ENCODE measurements around the gene CCSER2.
"Not testable (repeated sequence)": the region's sequence is repeated elsewhere in the genome, so short reads cannot be mapped to it uniquely, and the experiment has no call there.

Gene CCSER2

DNA sequence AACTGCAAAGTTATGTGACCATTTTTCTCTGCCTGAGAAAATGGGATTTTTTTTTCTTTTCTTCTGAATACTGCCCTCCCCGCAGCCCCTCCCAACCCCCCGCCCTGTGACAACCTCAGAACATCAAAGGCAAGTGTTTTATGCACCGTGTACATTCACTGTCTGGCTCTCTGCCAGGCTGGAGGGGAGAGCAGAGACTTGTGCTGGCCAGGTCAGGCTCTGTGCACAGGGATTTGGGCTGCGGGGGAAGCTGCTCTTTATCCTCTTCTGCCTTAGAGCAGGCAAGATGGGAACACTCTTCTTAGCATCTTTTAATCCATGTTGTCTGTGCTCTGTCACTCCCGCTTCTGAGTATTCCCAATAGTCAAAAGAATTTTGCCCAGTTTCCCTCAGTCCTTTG lies 195.1 kb downstream of the CCSER2 start:
- TF ChIP-seq, protein P1, sequence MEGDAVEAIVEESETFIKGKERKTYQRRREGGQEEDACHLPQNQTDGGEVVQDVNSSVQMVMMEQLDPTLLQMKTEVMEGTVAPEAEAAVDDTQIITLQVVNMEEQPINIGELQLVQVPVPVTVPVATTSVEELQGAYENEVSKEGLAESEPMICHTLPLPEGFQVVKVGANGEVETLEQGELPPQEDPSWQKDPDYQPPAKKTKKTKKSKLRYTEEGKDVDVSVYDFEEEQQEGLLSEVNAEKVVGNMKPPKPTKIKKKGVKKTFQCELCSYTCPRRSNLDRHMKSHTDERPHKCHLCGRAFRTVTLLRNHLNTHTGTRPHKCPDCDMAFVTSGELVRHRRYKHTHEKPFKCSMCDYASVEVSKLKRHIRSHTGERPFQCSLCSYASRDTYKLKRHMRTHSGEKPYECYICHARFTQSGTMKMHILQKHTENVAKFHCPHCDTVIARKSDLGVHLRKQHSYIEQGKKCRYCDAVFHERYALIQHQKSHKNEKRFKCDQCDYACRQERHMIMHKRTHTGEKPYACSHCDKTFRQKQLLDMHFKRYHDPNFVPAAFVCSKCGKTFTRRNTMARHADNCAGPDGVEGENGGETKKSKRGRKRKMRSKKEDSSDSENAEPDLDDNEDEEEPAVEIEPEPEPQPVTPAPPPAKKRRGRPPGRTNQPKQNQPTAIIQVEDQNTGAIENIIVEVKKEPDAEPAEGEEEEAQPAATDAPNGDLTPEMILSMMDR (IDR thresholded peaks at IDR 0.05) = no peak
- TF ChIP-seq ZFX (IDR thresholded peaks at IDR 0.05; ENCODE audit: borderline replicate concordance) = no peak
- no peak overlapping the region for H3K27ac ChIP-seq

DNA sequence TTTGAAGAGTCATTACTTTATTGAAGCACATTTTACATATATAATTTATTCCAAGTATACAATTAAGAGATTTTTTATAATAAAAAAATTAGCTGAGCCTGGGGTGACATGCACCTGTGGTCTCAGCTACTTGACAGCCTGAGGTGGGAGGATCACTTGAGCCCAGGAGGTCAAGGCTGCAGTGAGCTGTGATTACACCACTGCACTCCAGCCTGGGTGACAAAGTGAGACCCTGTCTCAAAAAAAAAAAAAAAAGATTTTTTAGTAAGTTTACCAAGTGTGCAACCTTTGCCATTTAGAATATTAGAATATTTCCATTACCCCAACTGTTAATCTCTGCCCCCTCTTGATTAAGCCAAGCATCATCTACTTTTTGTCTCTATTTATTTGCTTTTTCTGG lies 196.0 kb downstream of the CCSER2 start:
- TF ChIP-seq, protein P1 (IDR thresholded peaks at IDR 0.05) = no peak
- TF ChIP-seq ZFX (IDR thresholded peaks at IDR 0.05; ENCODE audit: borderline replicate concordance) = no peak
- H3K27ac ChIP-seq = no peak overlapping the region

DNA sequence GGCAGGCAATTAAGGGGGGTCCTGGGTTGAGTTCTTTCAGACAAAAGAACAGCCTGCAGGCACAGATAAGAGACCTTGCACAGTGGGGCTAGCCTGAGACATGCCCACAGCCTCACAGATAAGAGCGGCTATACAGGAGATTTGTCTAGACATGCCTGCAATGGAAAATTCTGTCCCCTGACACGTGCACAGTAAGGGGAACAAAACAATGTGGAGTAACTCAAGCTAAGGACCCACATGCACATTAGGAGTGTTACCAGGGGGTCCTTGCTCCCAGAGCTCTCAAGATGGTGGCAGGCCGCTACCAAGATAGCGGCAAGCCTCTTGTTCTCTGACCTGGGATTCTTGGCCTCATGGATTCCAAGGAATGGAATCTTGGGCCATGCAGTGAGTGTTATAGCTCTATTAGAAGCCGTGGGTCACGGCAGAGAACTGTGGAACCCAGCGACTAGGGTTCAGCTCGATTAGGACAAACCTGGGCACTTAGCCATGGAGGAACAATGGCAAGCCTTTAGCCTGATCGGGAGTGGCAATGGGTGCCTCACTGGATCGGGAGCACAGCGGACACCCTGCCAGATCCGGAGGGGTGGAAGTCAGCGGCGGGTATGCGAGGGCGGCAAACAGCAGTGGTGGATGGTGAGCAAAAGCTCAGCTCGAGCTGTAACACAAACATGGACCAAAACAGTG lies 196.9 kb downstream of the CCSER2 start:
- TF ChIP-seq ZFX (IDR thresholded peaks at IDR 0.05; ENCODE audit: borderline replicate concordance) = no peak
- TF ChIP-seq, protein P1 (IDR thresholded peaks at IDR 0.05) = no peak
- no peak overlapping the region for H3K27ac ChIP-seq

DNA sequence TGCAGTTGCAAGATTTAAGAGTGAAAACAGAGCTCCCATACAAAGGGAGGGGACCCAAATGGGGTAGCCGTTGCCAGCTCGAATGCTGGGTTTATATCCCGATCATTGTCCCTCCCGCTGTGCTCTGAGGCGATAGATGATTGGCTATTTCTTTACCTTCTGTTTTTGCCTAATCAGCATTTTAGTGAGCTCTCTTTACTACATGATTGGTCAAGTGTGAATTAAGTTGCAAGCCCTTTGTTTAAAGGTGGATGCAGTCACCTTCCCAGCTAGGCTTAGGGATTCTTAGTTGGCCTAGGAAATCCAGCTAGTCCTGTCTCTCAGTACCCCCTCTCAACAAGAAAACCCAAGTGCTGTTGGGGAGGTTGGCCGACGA lies 197.4 kb downstream of the CCSER2 start:
- not testable (repeated sequence) for H3K27ac ChIP-seq

DNA sequence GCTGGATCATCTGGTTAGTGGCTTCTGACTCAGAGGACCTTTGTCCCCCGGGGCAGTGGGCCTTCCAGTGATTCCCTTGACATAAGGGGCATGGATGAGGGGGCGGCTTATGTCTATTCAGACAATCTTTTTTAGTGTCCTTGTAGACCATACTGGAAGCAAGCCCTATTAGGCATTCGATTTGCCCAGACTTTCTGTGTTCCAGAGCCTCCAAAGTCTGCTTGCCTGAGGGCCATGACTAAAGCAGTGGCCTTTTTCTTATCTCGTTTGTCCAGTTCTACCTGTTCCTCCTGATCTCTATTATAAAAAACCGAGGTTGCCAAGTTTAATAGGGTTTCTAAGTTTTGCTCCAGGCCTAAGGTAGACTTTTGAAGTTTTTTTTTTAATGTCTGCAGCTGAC lies 199.0 kb downstream of the CCSER2 start:
- H3K27ac ChIP-seq = peak overlapping the region; percentile 52

DNA sequence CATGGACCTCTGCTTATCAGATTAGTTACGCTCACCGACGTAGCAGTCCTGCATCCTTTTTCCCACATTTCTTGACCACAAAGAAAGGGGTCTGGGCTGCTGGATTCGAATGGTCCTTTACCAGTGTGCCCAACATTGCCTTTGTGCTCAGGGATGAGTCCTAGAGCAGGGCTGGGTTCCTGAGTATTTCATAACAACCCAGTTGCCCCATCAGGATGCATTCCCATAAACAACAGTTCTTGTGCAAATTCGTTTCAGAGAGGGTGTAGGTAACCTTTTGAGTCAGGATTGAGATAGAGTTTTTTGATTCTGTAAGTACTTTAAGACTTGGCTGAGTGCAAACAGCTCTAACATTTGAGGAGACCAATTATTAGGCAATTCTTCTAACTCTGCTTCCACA lies 200.1 kb downstream of the CCSER2 start:
- not testable (repeated sequence) for H3K27ac ChIP-seq

DNA sequence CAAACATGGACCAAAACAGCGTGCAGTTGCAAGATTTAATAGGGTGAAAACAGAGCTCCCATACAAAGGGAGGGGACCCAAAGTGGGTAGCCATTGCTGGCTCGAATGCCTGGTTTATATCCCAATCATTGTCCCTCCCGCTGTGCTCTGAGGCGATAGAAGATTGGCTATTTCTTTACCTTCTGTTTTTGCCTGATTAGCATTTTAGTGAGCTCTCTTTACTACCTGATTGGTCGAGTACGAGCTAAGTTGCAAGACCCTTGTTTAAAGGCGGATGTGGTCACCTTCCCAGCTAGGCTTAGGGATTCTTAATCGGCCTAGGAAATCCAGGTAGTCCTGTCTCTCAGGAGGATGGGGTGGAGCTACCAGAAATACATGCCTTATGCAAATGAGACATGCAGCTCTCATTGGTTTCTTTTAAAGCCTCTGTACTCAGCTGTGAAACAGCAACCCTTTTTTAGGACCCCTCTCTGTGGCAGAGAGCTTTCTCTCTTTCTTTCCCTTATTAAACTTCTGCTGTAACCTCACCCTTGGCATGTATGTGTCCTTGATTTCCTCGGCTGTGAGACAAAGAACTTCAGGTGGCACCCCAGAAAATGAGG lies 202.4 kb downstream of the CCSER2 start:
- no peak overlapping the region for H3K27ac ChIP-seq
- no peak for TF ChIP-seq ZFX (IDR thresholded peaks at IDR 0.05; ENCODE audit: borderline replicate concordance)
- TF ChIP-seq, protein P1 (IDR thresholded peaks at IDR 0.05) = no peak

DNA sequence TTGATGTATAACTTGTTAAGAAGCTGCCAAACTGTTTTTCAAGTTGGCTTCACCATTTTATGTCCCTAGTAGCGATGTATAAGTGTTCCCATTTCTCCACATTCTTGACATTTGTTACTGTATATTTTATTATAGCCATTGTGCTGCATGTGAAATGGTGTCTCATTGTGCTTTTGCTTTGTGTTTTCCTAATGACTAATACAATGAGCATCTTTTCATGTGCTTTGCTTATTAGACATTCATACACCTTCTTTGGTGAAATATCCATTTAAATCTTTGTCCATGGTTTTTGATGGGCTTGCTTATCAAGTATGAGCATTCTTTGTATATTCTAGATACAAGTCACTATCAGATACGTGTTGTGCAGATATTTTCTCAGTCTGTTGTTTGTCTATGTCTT lies 203.0 kb downstream of the CCSER2 start:
- H3K27ac ChIP-seq = no peak overlapping the region
- no peak for TF ChIP-seq ZFX (IDR thresholded peaks at IDR 0.05; ENCODE audit: borderline replicate concordance)
- TF ChIP-seq, protein P1 (IDR thresholded peaks at IDR 0.05) = no peak

DNA sequence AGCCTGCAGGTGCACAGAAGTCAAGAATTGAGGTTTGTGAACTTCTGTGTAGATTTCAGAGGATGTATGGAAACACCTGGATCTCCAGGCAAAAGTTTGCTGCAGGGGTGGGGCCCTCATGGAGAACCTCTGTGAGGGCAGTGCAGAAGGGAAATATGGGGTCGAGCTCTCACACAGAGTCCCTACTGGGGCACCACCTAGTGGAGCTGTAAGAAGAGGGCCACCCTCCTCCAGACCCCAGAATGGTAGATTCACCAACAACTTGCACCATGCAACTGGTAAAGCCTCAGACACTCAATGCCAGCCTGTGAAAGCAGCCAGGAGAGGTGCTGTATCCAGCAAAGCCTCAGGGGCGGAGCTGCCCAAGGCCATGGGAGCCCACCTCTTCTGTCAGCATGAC lies 205.8 kb downstream of the CCSER2 start:
- H3K27ac ChIP-seq = no peak overlapping the region
- no peak for TF ChIP-seq ZFX (IDR thresholded peaks at IDR 0.05; ENCODE audit: borderline replicate concordance)
- TF ChIP-seq, protein P1 (IDR thresholded peaks at IDR 0.05) = no peak
